Measurements from ENCODE around the gene UCMA.
"Not testable (repeated sequence)": the region's sequence is repeated elsewhere in the genome, so short reads cannot be mapped to it uniquely, and the experiment has no call there.

UCMA gene, protein sequence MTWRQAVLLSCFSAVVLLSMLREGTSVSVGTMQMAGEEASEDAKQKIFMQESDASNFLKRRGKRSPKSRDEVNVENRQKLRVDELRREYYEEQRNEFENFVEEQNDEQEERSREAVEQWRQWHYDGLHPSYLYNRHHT

DNA sequence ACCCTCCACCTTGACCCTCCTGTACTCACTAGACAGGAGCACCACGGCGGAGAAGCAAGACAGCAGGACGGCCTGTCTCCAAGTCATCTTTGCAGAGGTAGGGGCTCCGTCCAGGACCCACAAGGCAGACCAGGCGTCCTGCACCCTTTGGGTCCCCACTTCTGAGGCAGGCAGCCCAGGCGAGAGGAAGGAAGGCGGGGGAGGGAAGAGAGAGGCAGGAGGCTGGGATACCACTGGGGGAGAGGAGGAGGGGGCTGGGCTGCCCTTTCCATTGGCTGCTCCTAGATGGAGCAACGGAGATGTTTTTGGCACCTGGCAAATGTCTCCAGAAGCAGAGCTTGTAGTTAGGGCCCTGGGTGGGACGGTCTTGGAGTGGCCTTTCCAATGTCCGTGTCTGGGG, at the start of gene UCMA:
Gene UCMA, minus strand, starts transcription at position 203 of the 400 bp plus-strand sequence. Its CDS starts 116 bp downstream, at position 87.
- no peak for DNase-seq

DNA sequence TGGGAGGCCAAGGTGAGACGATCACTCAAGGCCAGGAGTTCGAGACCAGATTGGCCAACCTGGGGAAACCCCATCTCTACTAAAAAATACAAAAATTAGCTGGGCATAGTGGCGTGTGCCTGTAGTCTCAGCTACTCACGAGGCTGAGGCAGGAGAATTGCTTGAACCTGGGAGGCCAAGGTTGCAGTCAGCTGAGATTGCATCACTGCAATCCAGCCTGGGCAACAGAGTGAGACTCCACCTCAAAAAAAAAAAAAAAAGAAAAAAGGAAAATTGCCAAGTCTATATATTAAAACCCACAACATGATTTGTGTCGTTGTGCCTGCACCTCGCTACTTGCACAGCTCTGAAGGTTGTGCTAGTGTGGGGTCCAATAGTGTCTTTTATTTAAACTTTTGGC, 48.2 kb upstream of the UCMA start:
- DNase-seq: not testable (repeated sequence)

DNA sequence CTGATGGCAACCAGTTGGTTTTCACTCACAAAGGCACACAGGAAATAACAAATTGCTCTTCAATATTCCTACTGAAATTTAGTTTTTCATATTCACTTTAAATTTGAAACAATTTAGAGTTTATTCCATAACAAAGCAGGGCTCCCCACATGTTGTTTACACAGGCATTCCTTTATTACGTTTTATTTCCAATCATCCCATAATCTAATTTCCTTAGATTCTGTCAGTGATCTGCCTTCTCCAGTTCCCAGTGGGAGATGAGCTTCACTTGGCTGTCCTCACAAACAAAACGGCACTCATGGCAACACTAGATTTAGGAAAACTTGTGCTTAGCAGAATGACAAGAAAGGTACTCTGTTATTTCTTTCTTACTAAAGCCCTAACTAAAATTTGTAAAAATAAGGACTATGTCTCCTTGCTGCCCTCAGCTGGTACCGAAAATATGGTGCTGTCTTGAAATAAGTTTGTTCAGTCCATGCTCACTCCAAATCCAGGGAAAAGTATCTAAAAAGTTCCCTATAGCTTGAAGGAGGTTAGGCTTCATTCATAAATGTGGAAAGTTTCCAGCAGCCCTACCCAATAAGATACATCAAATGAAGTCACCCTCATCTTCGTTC, 42.7 kb upstream of the UCMA start:
- no peak for DNase-seq

- DNase-seq: not testable (repeated sequence)
Observed at GRCh38 chr10:13276146-13276545, 42.0 kb upstream of the UCMA start.

DNA sequence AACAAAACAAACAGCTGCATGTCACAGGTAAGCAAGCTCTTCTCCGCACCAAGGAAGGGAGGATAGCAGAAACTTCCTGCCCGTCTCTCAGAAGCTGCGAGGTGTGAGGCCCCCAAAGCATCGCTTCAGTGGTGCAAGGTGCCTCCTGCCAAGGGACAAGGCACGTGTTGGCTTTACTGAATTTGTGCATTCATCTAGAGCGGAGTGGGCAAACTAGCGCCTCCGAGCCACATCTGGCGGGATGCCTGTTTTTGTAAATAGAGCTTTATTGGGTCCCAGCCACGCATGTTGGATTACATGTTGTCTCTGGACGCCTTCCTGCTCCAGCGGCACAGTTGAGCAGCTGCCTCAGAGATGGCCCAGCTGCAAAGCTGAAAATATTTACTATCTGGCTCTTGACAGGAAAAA, 38.0 kb upstream of the UCMA start:
- peak; percentile 8 for DNase-seq

GRCh38 chr10:13271552-13272163, 37.5 kb upstream of the UCMA start:
- peak; percentile 43 for DNase-seq

DNA sequence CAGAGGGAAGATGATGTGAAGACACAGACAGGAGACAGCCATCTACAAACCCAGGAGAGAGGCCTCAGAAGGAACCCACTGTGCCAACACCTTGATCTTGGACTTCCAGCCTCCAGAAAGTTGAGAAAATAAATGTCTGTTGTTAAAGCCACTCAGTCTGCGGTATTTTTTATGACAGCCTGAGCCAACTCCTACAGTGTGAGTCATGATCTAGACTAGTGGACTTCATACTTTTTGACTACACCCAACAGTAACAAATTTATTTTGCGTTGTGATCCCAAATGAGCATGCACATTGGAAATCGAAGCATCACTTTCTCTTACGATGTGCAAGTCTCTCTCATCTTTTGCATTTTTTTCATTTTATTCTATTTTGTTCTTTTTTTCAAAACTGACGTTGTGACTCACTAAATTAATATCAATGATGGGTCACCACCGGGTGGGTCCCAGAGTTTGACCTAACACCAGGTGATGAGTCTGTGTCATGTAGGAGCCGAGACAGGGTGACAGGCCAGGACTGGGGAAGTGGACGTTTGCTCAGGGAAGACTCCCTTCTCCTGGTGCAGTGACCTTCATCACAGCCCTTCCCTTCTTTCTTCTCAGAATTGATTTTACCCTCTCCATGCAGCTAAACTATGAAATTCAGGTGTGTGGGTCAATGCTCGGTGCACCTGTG, 36.8 kb upstream of the UCMA start:
- DNase-seq: no peak

- DNase-seq: no peak
Observed at GRCh38 chr10:13268841-13269240, 34.7 kb upstream of the UCMA start.

- DNase-seq: no peak
Observed at GRCh38 chr10:13268310-13268709, 34.1 kb upstream of the UCMA start.

DNA sequence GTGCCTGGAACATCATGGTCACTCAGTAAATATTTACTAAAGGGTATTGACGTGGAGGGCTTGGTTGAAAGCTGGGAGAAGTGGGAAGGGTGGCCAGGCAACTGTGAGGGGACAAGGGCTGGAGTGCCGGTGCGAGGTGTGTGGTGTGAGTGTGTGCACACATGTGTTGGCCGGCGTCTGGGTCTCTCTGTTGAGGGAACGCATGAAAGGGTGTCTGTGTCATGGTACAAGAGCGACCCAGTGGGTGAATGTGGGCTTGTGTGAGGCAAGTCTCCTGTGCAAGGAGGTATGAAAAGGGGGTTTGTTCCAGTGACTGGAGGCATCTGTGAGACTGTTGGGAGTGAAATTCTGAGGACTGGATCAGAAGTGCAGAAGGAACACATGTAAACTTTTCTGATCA, 29.4 kb upstream of the UCMA start:
- no peak for DNase-seq

- DNase-seq: no peak
Observed at GRCh38 chr10:13262433-13262832, 28.3 kb upstream of the UCMA start.

GRCh38 chr10:13257621-13258140, 23.5 kb upstream of the UCMA start:
- no peak for DNase-seq

- no peak for DNase-seq
Observed at GRCh38 chr10:13256627-13257026, 22.5 kb upstream of the UCMA start.

DNA sequence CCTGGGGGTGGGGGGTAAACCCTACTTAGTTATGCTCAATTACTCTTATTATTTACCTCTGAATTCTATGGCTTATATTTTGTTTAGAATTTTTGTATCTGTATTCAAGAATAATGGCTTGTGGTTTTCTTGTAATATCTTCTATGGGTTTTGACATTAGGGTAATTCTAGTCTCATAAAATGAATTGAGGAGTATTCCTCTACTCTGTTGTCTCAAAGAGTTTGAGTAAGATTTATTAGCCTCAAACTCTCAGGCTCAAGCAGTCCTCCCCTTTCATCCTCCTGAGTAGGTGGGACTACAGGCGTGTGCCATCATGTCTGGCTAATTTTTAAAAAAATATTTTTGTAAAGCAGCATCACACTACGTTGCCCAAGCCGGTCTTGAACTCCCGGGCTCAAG, 19.6 kb upstream of the UCMA start:
- DNase-seq: no peak

DNA sequence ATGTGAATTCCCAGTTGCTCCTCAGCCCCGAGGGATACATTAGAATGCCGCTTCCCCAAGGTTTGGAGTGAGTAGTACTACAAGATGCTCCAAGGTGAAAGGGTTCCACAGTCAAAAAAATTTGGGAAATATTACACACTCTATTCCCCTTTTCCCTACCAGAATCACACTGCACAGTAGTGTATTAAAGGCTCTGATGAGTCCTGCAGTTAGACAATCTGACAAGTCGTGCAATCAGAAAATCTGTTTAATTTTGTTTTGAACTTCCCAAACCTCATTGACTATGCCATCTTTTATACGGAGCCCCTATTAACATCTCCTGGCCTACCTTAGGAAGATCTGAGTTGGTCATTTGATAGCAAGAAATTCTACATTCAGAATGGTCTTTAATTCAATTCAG, 13.6 kb upstream of the UCMA start:
- DNase-seq: no peak

- DNase-seq: no peak
Observed at GRCh38 chr10:13247246-13247645, 13.1 kb upstream of the UCMA start.

DNA sequence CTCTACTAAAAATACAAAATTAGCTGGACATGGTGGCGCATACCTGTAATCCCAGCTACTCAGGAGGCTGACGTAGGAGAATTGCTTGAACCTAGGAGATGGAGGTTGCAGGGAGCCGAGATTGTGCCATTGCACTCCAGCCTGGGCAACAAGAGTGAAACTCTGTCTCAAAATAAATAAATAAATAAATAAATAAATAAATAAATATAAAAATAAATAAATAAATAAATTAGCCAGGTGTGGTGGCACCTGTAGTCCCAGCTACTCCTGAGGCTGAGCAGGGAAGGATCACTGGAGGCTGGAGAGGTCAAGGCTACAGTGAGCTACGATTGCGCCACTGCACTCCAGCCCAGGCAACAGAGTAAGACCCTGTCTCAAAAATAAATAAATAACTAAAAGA, 8.1 kb upstream of the UCMA start:
- DNase-seq: not testable (repeated sequence)

DNA sequence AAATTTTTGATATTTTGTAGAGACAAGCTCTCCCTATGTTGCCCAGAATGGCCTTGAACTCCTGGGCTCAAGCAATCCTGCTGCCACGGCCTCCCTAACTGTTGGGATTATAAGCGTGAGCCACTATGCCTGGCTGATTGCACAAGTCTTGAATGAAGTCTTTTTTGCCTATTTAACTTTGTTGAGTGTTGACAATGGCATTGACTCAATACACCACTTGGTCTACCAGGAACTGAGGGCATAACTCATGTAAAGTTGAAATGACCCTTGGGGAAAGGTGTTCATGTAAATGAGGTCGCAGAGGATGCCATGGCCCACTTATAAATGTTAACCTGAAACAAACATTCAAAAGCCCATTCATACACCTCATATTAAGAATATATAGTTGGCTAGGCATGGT, 7.4 kb upstream of the UCMA start:
- no peak for DNase-seq

DNA sequence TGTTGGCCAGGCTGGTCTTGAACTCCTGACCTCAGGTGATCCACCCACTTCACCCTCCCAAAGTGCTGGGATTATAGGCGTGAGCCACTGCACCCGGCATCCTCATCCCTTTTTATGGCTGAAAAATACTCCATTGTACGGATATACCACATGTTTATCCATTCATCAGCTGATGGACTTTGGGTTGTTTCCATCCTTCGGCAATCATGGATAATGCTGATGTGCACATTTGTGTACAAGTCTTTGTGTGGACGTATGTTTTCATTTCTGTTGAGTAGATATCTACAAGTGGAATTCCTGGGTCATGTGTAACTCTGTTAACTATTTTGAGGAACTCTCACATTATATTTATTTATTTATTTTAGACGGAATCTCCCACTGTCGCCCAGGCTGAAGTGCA, 5.7 kb upstream of the UCMA start:
- no peak for DNase-seq

- no peak for DNase-seq
Observed at GRCh38 chr10:13238271-13239077, 4.3 kb upstream of the UCMA start.

DNA sequence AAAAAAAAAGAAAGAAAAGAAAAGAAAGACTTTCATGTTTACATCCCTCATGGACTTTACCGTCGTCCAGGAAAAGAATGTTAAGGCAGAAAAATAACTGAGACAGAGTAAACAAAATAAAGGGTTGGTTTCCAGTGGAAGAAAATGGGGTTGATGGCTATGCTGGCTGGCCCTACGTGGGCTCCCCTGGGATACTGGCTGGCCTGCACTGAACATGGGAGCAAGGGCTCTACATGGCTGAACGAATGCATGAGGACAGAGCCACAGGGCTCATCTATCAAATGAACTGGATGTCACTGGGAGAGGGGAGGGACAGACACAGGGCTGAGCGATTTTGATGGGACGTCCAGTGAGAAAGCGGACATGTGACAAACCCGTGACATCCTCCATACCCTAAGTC, 2.5 kb upstream of the UCMA start:
- DNase-seq: no peak

- DNase-seq: not testable (repeated sequence)
Observed at GRCh38 chr10:13234736-13235135, 562 bp upstream of the UCMA start.

- DNase-seq: no peak
Observed at GRCh38 chr10:13233358-13233757, 816 bp downstream of the UCMA start.

All from NCI-H774 (cell line).